HCT116 (cell line): ENCODE data around the gene TBCCD1. TPM values are rescaled to one million over a fixed set of nuclear protein-coding genes. Genes with fewer than 3 reads are reported as not detected.

Experiments
- ATAC-seq: fragments of 200-7000 bp; cut with Tn5 transposase; 2 replicates; pipeline ENCODE4 v1.9.1; 2020; ENCODE audit warnings: mild to moderate bottlenecking, moderate library complexity
- BruUV-seq: library from RNA; stranded (reverse); fragments of 400-500 nt; replicated peaks from 2 replicates; lab custom pipeline; 2021; lab: Mats Ljungman, UMichigan
- CTCF ChIA-PET: fragments of 300-600 bp; sonication (Branson Sonifier 250); formaldehyde crosslinking; loops from one replicate; lab custom pipeline; 2021; ENCODE audit warnings: antibody characterized with exemption; lab: Charles Lee
- POLR2A ChIA-PET: fragments of 300-600, 350-600 bp; sonication (Branson Sonifier 250); formaldehyde crosslinking; loops from one replicate; lab custom pipeline; 2021; ENCODE audit warnings: antibody characterized with exemption; lab: Charles Lee
- RAD21 ChIA-PET, 2 experiments: fragments of 300-600 bp; sonication (Branson Sonifier 250); formaldehyde crosslinking; loops; one replicate each; lab custom pipeline; 2023; ENCODE audit warnings: low total read pairs in 2 of 2; ENCODE audit not compliant: uncharacterized antibody in 2 of 2, unreplicated experiment in 2 of 2, low non-redundant PET in 1 of 2; lab: Charles Lee
- DNase-seq: peaks from one replicate; pipeline ENCODE4 v3.0.0-alpha.2; 2010; ENCODE audit warnings: low read depth, low spot score
- H2AFZ ChIP-seq: fragments of 200-600 bp; shearing (Covaris generic), sonication (generic); 2 replicates; pipeline ENCODE4 v1.6.1; 2017; ENCODE audit warnings: low read depth, mixed run types, mixed read lengths, antibody characterized with exemption, low read length; ENCODE audit not compliant: poor library complexity, severe bottlenecking
- H3K27ac ChIP-seq: 2 replicates; pipeline ENCODE4 v1.5.1; 2012; ENCODE audit warnings: low read depth, low read length
- H3K27me3 ChIP-seq: fragments of 200-600 bp; sonication (generic); 2 replicates; pipeline ENCODE4 v1.6.1; 2016; ENCODE audit warnings: mixed run types, low read length, mixed read lengths; ENCODE audit not compliant: insufficient read depth
- H3K36me3 ChIP-seq, 2 experiments: fragments of 200-500 bp in 1 of 2; fragments of 200-600 bp in 1 of 2; sonication (Bioruptor generic) in 1 of 2; sonication (generic) in 1 of 2; 2 replicates each; pipeline versions ENCODE4 v1.5.1 to v1.6.1; 2014 to 2016; ENCODE audit warnings: low read length in 2 of 2, inconsistent platforms in 1 of 2, mixed read lengths in 1 of 2, mixed run types in 1 of 2; ENCODE audit not compliant: insufficient read depth in 2 of 2, control insufficient read depth in 1 of 2
- H3K4me1 ChIP-seq, 2 experiments: fragments of 200-600 bp in 1 of 2; sonication (generic) in 1 of 2; 2 replicates each; pipeline versions ENCODE4 v1.5.1 to v1.6.1; 2012 to 2017; ENCODE audit warnings: low read length in 2 of 2, inconsistent platforms in 1 of 2, mild to moderate bottlenecking in 1 of 2, mixed read lengths in 1 of 2, mixed run types in 1 of 2, moderate library complexity in 1 of 2; ENCODE audit not compliant: insufficient read depth in 2 of 2, control insufficient read depth in 1 of 2
- H3K4me2 ChIP-seq: fragments of 200-600 bp; sonication (generic); 2 replicates; pipeline ENCODE4 v1.6.1; 2017; ENCODE audit warnings: mixed run types, low read length, mixed read lengths
- H3K4me3 ChIP-seq, 2 experiments: fragments of 200-600 bp in 1 of 2; sonication (generic) in 1 of 2; replicated peaks in 1 of 2; 2 replicates each; pipeline ENCODE4 v1.5.1; 2011 to 2016; ENCODE audit warnings: low read length in 2 of 2, control low read depth in 1 of 2, low read depth in 1 of 2, mild to moderate bottlenecking in 1 of 2, mixed read lengths in 1 of 2, mixed run types in 1 of 2
- H3K79me2 ChIP-seq: fragments of 200-600 bp; sonication (generic); 2 replicates; pipeline ENCODE4 v1.6.1; 2017; ENCODE audit warnings: mild to moderate bottlenecking, mixed run types, low read length, moderate library complexity, mixed read lengths; ENCODE audit not compliant: insufficient read depth
- H3K9ac ChIP-seq: fragments of 200-600 bp; sonication (generic); 2 replicates; pipeline ENCODE4 v1.6.1; 2016; ENCODE audit warnings: low read length, mixed read lengths
- H3K9me2 ChIP-seq: fragments of 200-600 bp; sonication (generic), shearing (Covaris generic); 2 replicates; pipeline ENCODE4 v1.6.1; 2017; ENCODE audit warnings: mixed run types, mild to moderate bottlenecking, moderate library complexity; ENCODE audit not compliant: insufficient read depth
- H3K9me3 ChIP-seq, 2 experiments: fragments of 200-500 bp in 1 of 2; fragments of 200-600 bp in 1 of 2; sonication (Bioruptor generic) in 1 of 2; sonication (generic) in 1 of 2; 2 replicates each; pipeline ENCODE4 v1.6.1; 2014 to 2017; ENCODE audit warnings: low read length in 2 of 2, mixed read lengths in 2 of 2, inconsistent platforms in 1 of 2, low read depth in 1 of 2, mild to moderate bottlenecking in 1 of 2, mixed run types in 1 of 2, moderate library complexity in 1 of 2; ENCODE audit not compliant: control insufficient read depth in 1 of 2, insufficient read depth in 1 of 2
- H4K20me1 ChIP-seq: fragments of 200-600 bp; sonication (generic), shearing (Covaris generic); 2 replicates; pipeline ENCODE4 v1.6.1; 2017; ENCODE audit warnings: mixed run types, mild to moderate bottlenecking, moderate library complexity; ENCODE audit not compliant: insufficient read depth
- EGR1 ChIP-seq: IDR thresholded peaks from 2 replicates; pipeline ENCODE4 v1.6.1; 2012; ENCODE audit warnings: low read depth
- ELF1 ChIP-seq: IDR thresholded peaks from 2 replicates; pipeline ENCODE4 v1.6.1; 2012; ENCODE audit warnings: low read depth, borderline replicate concordance
- EZH2phosphoT487 ChIP-seq: fragments of 200-600 bp; IDR thresholded peaks from 2 replicates; pipeline ENCODE4 v1.6.1; 2018; ENCODE audit warnings: antibody characterized with exemption, borderline replicate concordance
- JUND ChIP-seq: IDR thresholded peaks from 2 replicates; pipeline ENCODE4 v1.6.1; 2012
- RAD21 ChIP-seq: IDR thresholded peaks from 2 replicates; pipeline ENCODE4 v1.6.1; 2012; ENCODE audit warnings: low read depth, mild to moderate bottlenecking
- SP1 ChIP-seq: IDR thresholded peaks from 2 replicates; pipeline ENCODE4 v1.6.1; 2012; ENCODE audit warnings: low read depth
- SRF ChIP-seq: IDR thresholded peaks from 2 replicates; pipeline ENCODE4 v1.6.1; 2012; ENCODE audit warnings: low read depth
- YY1 ChIP-seq: IDR thresholded peaks from 2 replicates; pipeline ENCODE4 v1.6.1; 2011; ENCODE audit warnings: low read length, low read depth, moderate library complexity, mild to moderate bottlenecking; ENCODE audit not compliant: insufficient replicate concordance; ENCODE audit errors: extremely low read depth
- ZNF274 ChIP-seq: fragments of 200-500 bp; sonication (Bioruptor generic); IDR thresholded peaks from 2 replicates; pipeline ENCODE4 v1.6.1; 2014; ENCODE audit warnings: mild to moderate bottlenecking, low read depth, low read length, inconsistent platforms
- intact Hi-C: fragments of 100-400 bp; cut with micrococcal nuclease; formaldehyde crosslinking; loops from 2 replicates; pipeline ENCODE4 v1.10.0; 2022
- total RNA-seq: library from RNA; stranded (reverse); gene quantifications from one replicate; pipeline ENCODE4 v1.2.1, GENCODE V29; 2021; ENCODE audit not compliant: unreplicated experiment
- TF ChIP-seq, protein P1 (sequence below): IDR thresholded peaks from 2 replicates; pipeline ENCODE4 v1.6.1; 2011; ENCODE audit warnings: mild to moderate bottlenecking, low read length, moderate library complexity; ENCODE audit not compliant: insufficient replicate concordance; ENCODE audit errors: extremely low read depth
- TF ChIP-seq, protein P2 (sequence below): IDR thresholded peaks from 2 replicates; pipeline ENCODE4 v1.6.1; 2012
- TF ChIP-seq, protein P3 (sequence below), 3 experiments: fragments of 200-600 bp in 1 of 3; sonication (generic) in 1 of 3; IDR thresholded peaks in 2 of 3; conservative IDR thresholded peaks in 1 of 3; 2 replicates each; pipeline ENCODE4 v1.5.1; 2012 to 2017; ENCODE audit warnings: low read depth in 2 of 3, low read length in 2 of 3, antibody characterized with exemption in 1 of 3, borderline replicate concordance in 1 of 3, control low read depth in 1 of 3, mild to moderate bottlenecking in 1 of 3, mixed read lengths in 1 of 3, mixed run types in 1 of 3, moderate library complexity in 1 of 3; ENCODE audit not compliant: insufficient read depth in 1 of 3

Gene TBCCD1
- total RNA-seq, 1 experiment from 2014 or later: 16.8 TPM

DNA sequence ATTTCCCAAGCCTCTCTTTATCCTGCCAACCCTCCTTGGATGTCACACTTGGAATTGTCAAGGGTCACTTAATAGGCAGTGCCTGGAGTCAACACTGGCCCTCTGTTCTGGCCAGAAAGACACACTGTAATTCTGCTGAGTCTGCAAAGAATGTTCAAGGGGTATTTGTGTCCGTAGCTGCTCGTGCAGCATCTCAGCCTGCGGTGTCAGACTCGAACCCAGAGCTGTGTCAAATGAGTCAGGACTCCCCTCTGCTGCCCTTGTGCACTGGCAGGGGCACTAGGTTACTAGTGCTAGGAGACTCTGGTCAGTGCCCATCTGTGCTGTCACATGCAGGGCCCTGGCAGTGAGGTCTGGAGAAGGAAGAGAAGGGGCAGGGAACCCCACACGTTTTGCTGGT lies 44.9 kb upstream of the TBCCD1 start (continued):
- TF ChIP-seq SRF (no peak), RAD21 (no peak), EGR1 (no peak), ZNF274 (no peak), SP1 (no peak)
- TF ChIP-seq, protein P1, sequence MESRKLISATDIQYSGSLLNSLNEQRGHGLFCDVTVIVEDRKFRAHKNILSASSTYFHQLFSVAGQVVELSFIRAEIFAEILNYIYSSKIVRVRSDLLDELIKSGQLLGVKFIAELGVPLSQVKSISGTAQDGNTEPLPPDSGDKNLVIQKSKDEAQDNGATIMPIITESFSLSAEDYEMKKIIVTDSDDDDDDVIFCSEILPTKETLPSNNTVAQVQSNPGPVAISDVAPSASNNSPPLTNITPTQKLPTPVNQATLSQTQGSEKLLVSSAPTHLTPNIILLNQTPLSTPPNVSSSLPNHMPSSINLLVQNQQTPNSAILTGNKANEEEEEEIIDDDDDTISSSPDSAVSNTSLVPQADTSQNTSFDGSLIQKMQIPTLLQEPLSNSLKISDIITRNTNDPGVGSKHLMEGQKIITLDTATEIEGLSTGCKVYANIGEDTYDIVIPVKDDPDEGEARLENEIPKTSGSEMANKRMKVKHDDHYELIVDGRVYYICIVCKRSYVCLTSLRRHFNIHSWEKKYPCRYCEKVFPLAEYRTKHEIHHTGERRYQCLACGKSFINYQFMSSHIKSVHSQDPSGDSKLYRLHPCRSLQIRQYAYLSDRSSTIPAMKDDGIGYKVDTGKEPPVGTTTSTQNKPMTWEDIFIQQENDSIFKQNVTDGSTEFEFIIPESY: no peak
- TF ChIP-seq, protein P2, sequence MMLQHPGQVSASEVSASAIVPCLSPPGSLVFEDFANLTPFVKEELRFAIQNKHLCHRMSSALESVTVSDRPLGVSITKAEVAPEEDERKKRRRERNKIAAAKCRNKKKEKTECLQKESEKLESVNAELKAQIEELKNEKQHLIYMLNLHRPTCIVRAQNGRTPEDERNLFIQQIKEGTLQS: no peak

DNA sequence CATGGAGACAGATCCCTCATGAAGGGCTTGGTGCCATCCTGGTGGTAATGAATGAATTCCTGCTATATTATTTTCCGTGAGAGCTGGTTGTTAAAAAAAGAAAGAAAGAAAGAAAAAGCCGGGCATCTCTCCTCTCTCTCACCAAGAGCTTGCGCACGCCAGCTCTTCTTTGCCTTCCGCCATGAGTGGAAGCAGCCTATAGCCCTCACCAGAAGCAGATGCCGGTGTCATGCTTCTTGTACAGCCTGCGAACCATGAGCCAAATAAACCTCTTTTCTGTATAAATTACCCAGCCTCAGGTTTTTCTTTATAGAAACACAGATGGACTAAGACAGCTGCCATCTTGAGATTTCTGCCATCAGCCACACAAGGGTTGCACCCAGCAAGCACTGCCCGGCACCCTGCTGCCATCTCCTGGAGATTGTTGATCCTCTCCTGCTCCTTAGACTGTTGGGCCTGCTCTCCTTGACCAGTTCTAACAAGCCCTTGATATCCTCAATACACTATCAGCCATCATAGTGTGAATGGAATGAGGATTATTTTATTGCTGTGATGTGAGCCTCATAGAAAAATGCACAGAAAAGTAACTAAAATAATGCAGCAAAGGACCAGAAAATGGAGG lies 42.2 kb upstream of the TBCCD1 start:
- ChIA-PET POLR2A (interaction anchor here (1.4 kb wide), 1 partner anchor 39 kb away, joined by 7 read pairs; the partner anchor contains the start of gene DNAJB11), RAD21 (no interaction called here), CTCF (interaction anchor here (1.0 to 8.4 kb wide), 6 partner anchors 9 to 632 kb away, joined by 3 to 64 read pairs (median 6); no protein-coding TSS in a partner anchor)
- Histone ChIP-seq H3K36me3 (no peaks in the 10 kb centered on the region), H4K20me1 (no peaks in the 10 kb centered on the region), H3K27ac (no peak overlapping the region), H3K4me1 (peaks cover 0 to 1% of the 10 kb centered on the region in 2 experiments; a peak in 1 of 4 replicates), H3K79me2 (no peaks in the 10 kb centered on the region), H3K27me3 (no peaks in the 10 kb centered on the region), H3K4me3 (no peak overlapping the region), H3K9me2 (no peaks in the 10 kb centered on the region), H3K9me3 (no peaks in the 10 kb centered on the region), H2AFZ (peak overlapping the region; percentile 54), H3K9ac (no peak overlapping the region), H3K4me2 (no peak overlapping the region)
- TF ChIP-seq ELF1 (no peak), RAD21 (peak; percentile 68), JUND (no peak), YY1 (peak; percentile 65), EZH2phosphoT487 (no peak)
- TF ChIP-seq, protein P3, sequence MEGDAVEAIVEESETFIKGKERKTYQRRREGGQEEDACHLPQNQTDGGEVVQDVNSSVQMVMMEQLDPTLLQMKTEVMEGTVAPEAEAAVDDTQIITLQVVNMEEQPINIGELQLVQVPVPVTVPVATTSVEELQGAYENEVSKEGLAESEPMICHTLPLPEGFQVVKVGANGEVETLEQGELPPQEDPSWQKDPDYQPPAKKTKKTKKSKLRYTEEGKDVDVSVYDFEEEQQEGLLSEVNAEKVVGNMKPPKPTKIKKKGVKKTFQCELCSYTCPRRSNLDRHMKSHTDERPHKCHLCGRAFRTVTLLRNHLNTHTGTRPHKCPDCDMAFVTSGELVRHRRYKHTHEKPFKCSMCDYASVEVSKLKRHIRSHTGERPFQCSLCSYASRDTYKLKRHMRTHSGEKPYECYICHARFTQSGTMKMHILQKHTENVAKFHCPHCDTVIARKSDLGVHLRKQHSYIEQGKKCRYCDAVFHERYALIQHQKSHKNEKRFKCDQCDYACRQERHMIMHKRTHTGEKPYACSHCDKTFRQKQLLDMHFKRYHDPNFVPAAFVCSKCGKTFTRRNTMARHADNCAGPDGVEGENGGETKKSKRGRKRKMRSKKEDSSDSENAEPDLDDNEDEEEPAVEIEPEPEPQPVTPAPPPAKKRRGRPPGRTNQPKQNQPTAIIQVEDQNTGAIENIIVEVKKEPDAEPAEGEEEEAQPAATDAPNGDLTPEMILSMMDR (IDR thresholded peaks at IDR 0.05 in 2 of 3, conservative IDR thresholded peaks at IDR 0.05 in 1 of 3; ENCODE audit: borderline replicate concordance in 1 of 3, insufficient read depth in 1 of 3, low read depth in 2 of 3, low read length in 2 of 3): peak; percentile 47 to 55 (median 50); a peak in 5 of 6 replicates
- intact Hi-C loops: no loop called here
- no TSS peak for BruUV-seq
- ATAC-seq (peak; percentile 97), DNase-seq (peak; percentile 41)
